OCI-LY1 (cell line): ENCODE results near the gene ICAM5.
A peak's percentile ranks its signal among the peaks of the same experiment; 100 is the strongest.

ENCODE experiments used
- H2AFZ ChIP-seq: fragments of 200-600 bp; sonication (generic), shearing (Covaris generic); 2 replicates; pipeline ENCODE4 v1.6.0; 2014; ENCODE audit warnings: antibody characterized with exemption, mild to moderate bottlenecking, low read length
- H3F3A ChIP-seq: fragments of 200-600 bp; sonication (generic), shearing (Covaris generic); 2 replicates; pipeline ENCODE4 v1.6.0; 2014; ENCODE audit warnings: mild to moderate bottlenecking, antibody characterized with exemption, low read length, moderate library complexity; ENCODE audit not compliant: insufficient read depth
- H3K27ac ChIP-seq: fragments of 200-600 bp; sonication (generic); 2 replicates; pipeline ENCODE4 v1.5.1; 2014; ENCODE audit warnings: low read length, mixed run types, mild to moderate bottlenecking, low read depth; ENCODE audit not compliant: poor library complexity, severe bottlenecking
- H3K27me3 ChIP-seq: fragments of 200-600 bp; sonication (generic); 2 replicates; pipeline ENCODE4 v1.6.0; 2014; ENCODE audit warnings: antibody characterized with exemption, mild to moderate bottlenecking, low read length, moderate library complexity; ENCODE audit not compliant: insufficient read depth
- H3K36me3 ChIP-seq: fragments of 200-600 bp; sonication (generic); 2 replicates; pipeline ENCODE4 v1.6.1; 2014; ENCODE audit warnings: mild to moderate bottlenecking, antibody characterized with exemption, low read length, moderate library complexity, mixed read lengths; ENCODE audit not compliant: insufficient read depth
- H3K4me1 ChIP-seq: fragments of 200-600 bp; sonication (generic); 2 replicates; pipeline ENCODE4 v1.5.1; 2014; ENCODE audit warnings: mild to moderate bottlenecking, low read length, moderate library complexity; ENCODE audit not compliant: insufficient read depth, severe bottlenecking
- H3K4me2 ChIP-seq: fragments of 200-600 bp; sonication (generic), shearing (Covaris generic); 2 replicates; pipeline ENCODE4 v1.6.1; 2014; ENCODE audit warnings: low read length
- H3K4me3 ChIP-seq: fragments of 200-600 bp; sonication (generic); 2 replicates; pipeline ENCODE4 v1.5.1; 2014; ENCODE audit warnings: low read length, low read depth, mild to moderate bottlenecking, mixed read lengths; ENCODE audit not compliant: poor library complexity, severe bottlenecking
- H3K79me2 ChIP-seq: fragments of 200-600 bp; shearing (Covaris generic); 2 replicates; pipeline ENCODE4 v1.6.1; 2016; ENCODE audit warnings: mixed run types, low read length, mixed read lengths; ENCODE audit not compliant: insufficient read depth
- H3K9ac ChIP-seq: fragments of 200-600 bp; sonication (generic), shearing (Covaris generic); 2 replicates; pipeline ENCODE4 v1.6.1; 2014; ENCODE audit warnings: mild to moderate bottlenecking, low read length, mixed read lengths
- H3K9me2 ChIP-seq: fragments of 200-600 bp; sonication (generic), shearing (Covaris generic); 2 replicates; pipeline ENCODE4 v1.6.1; 2014; ENCODE audit warnings: low read depth, mild to moderate bottlenecking, low read length, mixed read lengths
- H3K9me3 ChIP-seq: fragments of 200-600 bp; shearing (Covaris generic); 2 replicates; pipeline ENCODE4 v1.6.1; 2014; ENCODE audit warnings: low read length, mixed read lengths
- H4K20me1 ChIP-seq: fragments of 200-600 bp; sonication (generic), shearing (Covaris generic); 2 replicates; pipeline ENCODE4 v1.6.0; 2016; ENCODE audit warnings: mild to moderate bottlenecking, low read length; ENCODE audit not compliant: insufficient read depth
- EZH2 ChIP-seq: fragments of 200-600 bp; sonication (generic), shearing (Covaris generic); IDR thresholded peaks from 2 replicates; pipeline ENCODE4 v1.8.0; 2017; ENCODE audit warnings: borderline replicate concordance, mixed run types, mild to moderate bottlenecking, antibody characterized with exemption, low read length, moderate library complexity, mixed read lengths
- TF ChIP-seq, protein P1 (sequence below): fragments of 200-600 bp; sonication (generic), shearing (Covaris generic); IDR thresholded peaks from 2 replicates; pipeline ENCODE4 v1.5.1; 2017; ENCODE audit warnings: mild to moderate bottlenecking, antibody characterized with exemption, low read length, moderate library complexity, mixed read lengths

Gene ICAM5

DNA sequence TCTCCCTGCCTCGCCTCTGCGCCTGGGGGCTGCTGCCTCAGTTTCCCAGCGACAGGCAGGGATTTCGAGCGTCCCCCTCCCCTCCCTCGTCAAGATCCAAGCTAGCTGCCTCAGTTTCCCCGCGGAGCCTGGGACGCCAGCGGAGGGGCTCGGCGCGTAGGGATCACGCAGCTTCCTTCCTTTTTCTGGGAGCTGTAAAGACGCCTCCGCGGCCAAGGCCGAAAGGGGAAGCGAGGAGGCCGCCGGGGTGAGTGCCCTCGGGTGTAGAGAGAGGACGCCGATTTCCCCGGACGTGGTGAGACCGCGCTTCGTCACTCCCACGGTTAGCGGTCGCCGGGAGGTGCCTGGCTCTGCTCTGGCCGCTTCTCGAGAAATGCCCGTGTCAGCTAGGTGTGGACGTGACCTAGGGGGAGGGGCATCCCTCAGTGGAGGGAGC is 19.6 kb upstream of the ICAM5 start:
- Histone ChIP-seq H3K4me2 (peak overlapping the region; percentile 74), H3K9ac (peak overlapping the region; percentile 40), H3K9me2 (no peaks in the 10 kb centered on the region), H4K20me1 (no peaks in the 10 kb centered on the region), H3K27ac (peak overlapping the region; percentile 58), H3K79me2 (no peaks in the 10 kb centered on the region), H3K9me3 (no peaks in the 10 kb centered on the region), H3K4me3 (peak overlapping the region; percentile 58), H3K36me3 (no peaks in the 10 kb centered on the region), H3K27me3 (no peaks in the 10 kb centered on the region), H2AFZ (no peak overlapping the region), H3F3A (no peaks in the 10 kb centered on the region), H3K4me1 (peaks cover 24% of the 10 kb centered on the region)
- TF ChIP-seq, protein P1, sequence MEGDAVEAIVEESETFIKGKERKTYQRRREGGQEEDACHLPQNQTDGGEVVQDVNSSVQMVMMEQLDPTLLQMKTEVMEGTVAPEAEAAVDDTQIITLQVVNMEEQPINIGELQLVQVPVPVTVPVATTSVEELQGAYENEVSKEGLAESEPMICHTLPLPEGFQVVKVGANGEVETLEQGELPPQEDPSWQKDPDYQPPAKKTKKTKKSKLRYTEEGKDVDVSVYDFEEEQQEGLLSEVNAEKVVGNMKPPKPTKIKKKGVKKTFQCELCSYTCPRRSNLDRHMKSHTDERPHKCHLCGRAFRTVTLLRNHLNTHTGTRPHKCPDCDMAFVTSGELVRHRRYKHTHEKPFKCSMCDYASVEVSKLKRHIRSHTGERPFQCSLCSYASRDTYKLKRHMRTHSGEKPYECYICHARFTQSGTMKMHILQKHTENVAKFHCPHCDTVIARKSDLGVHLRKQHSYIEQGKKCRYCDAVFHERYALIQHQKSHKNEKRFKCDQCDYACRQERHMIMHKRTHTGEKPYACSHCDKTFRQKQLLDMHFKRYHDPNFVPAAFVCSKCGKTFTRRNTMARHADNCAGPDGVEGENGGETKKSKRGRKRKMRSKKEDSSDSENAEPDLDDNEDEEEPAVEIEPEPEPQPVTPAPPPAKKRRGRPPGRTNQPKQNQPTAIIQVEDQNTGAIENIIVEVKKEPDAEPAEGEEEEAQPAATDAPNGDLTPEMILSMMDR: no peak
- TF ChIP-seq EZH2: no peak

DNA sequence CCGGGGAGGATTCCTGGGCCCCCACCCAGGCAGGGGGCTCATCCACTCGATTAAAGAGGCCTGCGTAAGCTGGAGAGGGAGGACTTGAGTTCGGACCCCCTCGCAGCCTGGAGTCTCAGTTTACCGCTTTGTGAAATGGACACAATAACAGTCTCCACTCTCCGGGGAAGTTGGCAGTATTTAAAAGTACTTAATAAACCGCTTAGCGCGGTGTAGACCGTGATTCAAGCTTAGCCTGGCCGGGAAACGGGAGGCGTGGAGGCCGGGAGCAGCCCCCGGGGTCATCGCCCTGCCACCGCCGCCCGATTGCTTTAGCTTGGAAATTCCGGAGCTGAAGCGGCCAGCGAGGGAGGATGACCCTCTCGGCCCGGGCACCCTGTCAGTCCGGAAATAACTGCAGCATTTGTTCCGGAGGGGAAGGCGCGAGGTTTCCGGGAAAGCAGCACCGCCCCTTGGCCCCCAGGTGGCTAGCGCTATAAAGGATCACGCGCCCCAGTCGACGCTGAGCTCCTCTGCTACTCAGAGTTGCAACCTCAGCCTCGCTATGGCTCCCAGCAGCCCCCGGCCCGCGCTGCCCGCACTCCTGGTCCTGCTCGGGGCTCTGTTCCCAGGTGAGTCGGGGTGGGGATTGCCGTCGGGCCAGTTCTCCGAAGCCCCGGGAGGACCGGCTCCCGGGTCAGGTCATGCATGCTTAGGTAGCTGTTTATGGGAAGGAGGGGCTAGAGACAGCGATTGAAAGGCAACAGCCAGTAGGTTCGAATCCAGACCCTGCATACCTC is 18.9 kb upstream of the ICAM5 start, which contains the start of gene ICAM1:
TSS of gene ICAM1 (plus strand) at position 505 of the 779 bp plus-strand sequence. CDS start at position 545, 40 bp downstream.
- H3K9ac ChIP-seq: peak within 1 kb of the TSS; percentile 40
- no peak within 1 kb of the TSS for H2AFZ ChIP-seq
- H3F3A ChIP-seq: no peaks in the 10 kb centered on the region

DNA sequence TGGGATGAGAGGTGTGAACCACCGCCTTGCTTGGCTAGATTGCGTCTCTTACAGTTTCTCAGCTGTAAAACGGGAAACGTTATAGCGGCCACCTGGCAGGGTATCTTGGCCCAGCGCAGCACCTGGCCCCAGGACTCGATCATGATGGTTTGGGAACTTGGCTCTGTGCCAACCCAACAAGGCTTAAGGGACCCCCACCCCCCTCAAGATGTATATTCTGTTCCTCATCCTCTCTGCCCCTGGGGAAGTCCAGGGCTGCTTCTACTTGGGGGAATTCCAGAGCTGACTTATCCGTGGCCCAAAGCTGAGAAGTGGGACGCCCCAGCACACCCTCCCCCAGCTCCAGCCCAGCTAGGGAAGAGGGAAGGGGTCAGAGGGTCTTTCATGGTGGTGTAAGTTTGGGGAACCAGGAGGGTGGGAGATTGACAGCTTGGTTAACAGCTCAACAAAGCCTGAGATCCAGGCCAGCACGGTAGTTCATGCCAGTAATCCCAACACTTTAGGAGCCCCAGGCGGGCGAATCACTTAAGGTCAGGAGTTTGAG is 18.1 kb upstream of the ICAM5 start:
- Histone ChIP-seq H3K9me3 (no peaks in the 10 kb centered on the region), H3K36me3 (no peaks in the 10 kb centered on the region), H3K4me1 (peaks cover 24% of the 10 kb centered on the region), H3K27me3 (no peaks in the 10 kb centered on the region), H2AFZ (no peak overlapping the region), H4K20me1 (no peaks in the 10 kb centered on the region), H3K79me2 (no peaks in the 10 kb centered on the region), H3K4me2 (peak overlapping the region; percentile 74), H3K4me3 (peak overlapping the region; percentile 58), H3K9me2 (no peaks in the 10 kb centered on the region), H3K27ac (peak overlapping the region; percentile 58), H3F3A (no peaks in the 10 kb centered on the region), H3K9ac (peak overlapping the region; percentile 40; the same call in 1 of the 2 replicates)
- TF ChIP-seq EZH2: no peak
- TF ChIP-seq, protein P1: no peak

More for the DNA sequence above, 18.9 kb upstream of the ICAM5 start, which contains the start of gene ICAM1:
- H3K9me3 ChIP-seq: no peaks in the 10 kb centered on the region
- no peaks in the 10 kb centered on the region for H3K36me3 ChIP-seq
- peak within 1 kb of the TSS; percentile 58 for H3K4me3 ChIP-seq
- peak within 1 kb of the TSS; percentile 74 for H3K4me2 ChIP-seq
- no peaks in the 10 kb centered on the region for H3K9me2 ChIP-seq
- H3K4me1 ChIP-seq: peaks cover 24% of the 10 kb centered on the region
- TF ChIP-seq, protein P1: no peak; the same call in 1 of the 2 replicates
- TF ChIP-seq EZH2: no peak
- H3K79me2 ChIP-seq: no peaks in the 10 kb centered on the region
- H3K27me3 ChIP-seq: no peaks in the 10 kb centered on the region
- H4K20me1 ChIP-seq: no peaks in the 10 kb centered on the region
- peak within 1 kb of the TSS; percentile 58 for H3K27ac ChIP-seq
